ENCODE data around the gene NEDD4L. TPM values are rescaled to one million over a fixed set of nuclear protein-coding genes. Genes with fewer than 3 reads are reported as not detected.

NEDD4L gene
- total RNA-seq, 5 donors from 2014 or later (not counting 1 experiment from before 2014, with no cell fraction given): 4.4 to 10.7 (median 6.7) TPM

GRCh38 chr18:58418361-58418760, 374.3 kb downstream of the NEDD4L start:
- Mint-ChIP-seq H3K36me3 (no peaks in the 10 kb centered on the region), H3K4me1 (no peaks in the 10 kb centered on the region), H3K27ac (no peak overlapping the region), H3K9me3 (peaks cover 0 to 10% (median 0%) of the 10 kb centered on the region in 3 donors), H3K27me3 (peaks cover 3 to 6% of the 10 kb centered on the region in 2 donors), H3K4me3 (no peak overlapping the region)
- WGBS (ENCODE audit: insufficient coverage): no CpG with 5 or more reads among the region's 4 CpGs
- Histone ChIP-seq H3K36me3 (ENCODE audit: control insufficient read depth in 2 of 2, extremely low read depth in 1 of 2, insufficient read depth in 1 of 2, low read length in 1 of 2) (no peaks in the 10 kb centered on the region), H3K4me1 (ENCODE audit: control insufficient read depth in 1 of 2, extremely low read depth in 1 of 2, insufficient read depth in 2 of 2, low read length in 2 of 2) (no peaks in the 10 kb centered on the region), H3K27me3 (replicated peaks in 1 of 2; ENCODE audit: control insufficient read depth in 2 of 2, extremely low read depth in 1 of 2, insufficient read depth in 2 of 2, low read length in 1 of 2) (peaks cover 0 to 9% of the 10 kb centered on the region in 2 experiments), H3K27ac (ENCODE audit: low read length) (no peak overlapping the region), H3K9me3 (no peaks in the 10 kb centered on the region), H3K4me3 (ENCODE audit: control insufficient read depth in 1 of 2, extremely low read depth in 1 of 2, low read length in 1 of 2) (no peak overlapping the region)
- ATAC-seq (replicated peaks in 1 of 4): no peak
- POLR2A ChIA-PET: no interaction called here
- no peak for DNase-seq
- CTCF ChIA-PET: no interaction called here

DNA sequence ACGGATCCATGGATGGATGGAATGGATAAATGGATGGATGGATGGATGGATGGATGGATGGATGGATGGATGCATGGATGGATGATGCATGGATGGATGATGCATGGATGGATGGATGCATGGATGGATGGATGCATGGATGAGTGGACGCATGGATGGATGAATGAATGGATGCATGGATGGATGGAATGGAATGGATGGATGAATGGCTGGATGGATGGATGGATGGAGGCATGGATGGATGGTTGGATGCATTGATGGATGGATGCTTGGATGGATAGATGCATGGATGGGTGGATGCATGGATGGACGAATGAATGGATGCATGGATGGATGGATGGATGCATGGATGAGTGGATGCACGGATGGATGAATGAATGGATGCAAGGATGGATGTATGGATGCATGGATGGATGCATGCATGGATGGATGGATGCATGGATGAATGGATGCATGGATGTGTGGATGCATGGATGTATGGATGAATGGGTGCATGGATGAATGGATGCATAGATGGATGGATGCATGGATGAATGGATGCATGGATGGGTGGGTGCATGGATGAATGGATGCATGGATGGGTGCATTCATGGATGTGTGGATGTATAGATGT, 375.7 kb downstream of the NEDD4L start:
- no peaks in the 10 kb centered on the region for H3K36me3 Mint-ChIP-seq
- H3K4me3 ChIP-seq (ENCODE audit: control insufficient read depth in 1 of 2, extremely low read depth in 1 of 2, low read length in 1 of 2): no peak overlapping the region
- no peak overlapping the region for H3K27ac Mint-ChIP-seq
- no peak overlapping the region for H3K4me3 Mint-ChIP-seq
- WGBS (ENCODE audit: insufficient coverage): 54% methylated on average over 4 of the region's 4 CpGs
- no peaks in the 10 kb centered on the region for H3K4me1 ChIP-seq (ENCODE audit: control insufficient read depth in 1 of 2, extremely low read depth in 1 of 2, insufficient read depth in 2 of 2, low read length in 2 of 2)
- no peaks in the 10 kb centered on the region for H3K4me1 Mint-ChIP-seq
- H3K9me3 Mint-ChIP-seq: peaks cover 0 to 10% (median 0%) of the 10 kb centered on the region in 3 donors
- POLR2A ChIA-PET: no interaction called here
- H3K9me3 ChIP-seq: no peaks in the 10 kb centered on the region
- DNase-seq (no peak), ATAC-seq (replicated peaks in 1 of 4) (no peak)
- CTCF ChIA-PET: no interaction called here
- no peak overlapping the region for H3K27ac ChIP-seq (ENCODE audit: low read length)
- peaks cover 3 to 8% of the 10 kb centered on the region in 2 donors for H3K27me3 Mint-ChIP-seq
- H3K27me3 ChIP-seq (replicated peaks in 1 of 2; ENCODE audit: control insufficient read depth in 2 of 2, extremely low read depth in 1 of 2, insufficient read depth in 2 of 2, low read length in 1 of 2): peaks cover 0 to 9% of the 10 kb centered on the region in 2 experiments
- no peaks in the 10 kb centered on the region for H3K36me3 ChIP-seq (ENCODE audit: control insufficient read depth in 2 of 2, extremely low read depth in 1 of 2, insufficient read depth in 1 of 2, low read length in 1 of 2)

DNA sequence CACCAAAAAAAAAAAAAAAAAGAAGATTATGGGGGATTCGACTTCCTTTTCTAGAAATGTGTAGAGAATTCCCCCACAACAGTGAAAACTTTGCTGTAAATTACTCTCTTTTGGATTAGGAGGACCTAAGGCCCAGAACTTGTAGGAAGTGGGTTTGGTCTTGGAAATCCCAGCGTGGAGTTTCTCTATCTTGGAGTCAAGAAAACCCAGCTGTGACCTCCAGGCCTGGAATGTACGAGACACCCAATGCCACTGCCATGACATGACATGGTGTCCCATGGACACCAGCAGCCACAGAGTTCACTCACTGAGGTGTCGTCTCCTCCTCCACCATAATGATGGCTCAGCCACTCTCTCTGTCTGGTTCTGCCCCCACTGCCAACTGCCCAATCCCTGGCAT, 382.6 kb downstream of the NEDD4L start:
- CTCF ChIA-PET: interaction anchor here in 1 of 2 donors (0.7 to 0.8 kb wide), 2 partner anchors 33 to 68 kb away, joined by 4 read pairs; no protein-coding TSS in a partner anchor

GRCh38 chr18:58427321-58427720, 383.3 kb downstream of the NEDD4L start:
- no CpG with 5 or more reads among the region's 5 CpGs for WGBS (ENCODE audit: insufficient coverage)

More for the DNA sequence above, 382.6 kb downstream of the NEDD4L start:
- H3K9me3 ChIP-seq: no peaks in the 10 kb centered on the region
- peaks cover 0 to 5% of the 10 kb centered on the region in 2 experiments for H3K27me3 ChIP-seq (replicated peaks in 1 of 2; ENCODE audit: control insufficient read depth in 2 of 2, extremely low read depth in 1 of 2, insufficient read depth in 2 of 2, low read length in 1 of 2)
- no peak overlapping the region for H3K27ac ChIP-seq (ENCODE audit: low read length)
- no peaks in the 10 kb centered on the region for H3K4me1 ChIP-seq (ENCODE audit: control insufficient read depth in 1 of 2, extremely low read depth in 1 of 2, insufficient read depth in 2 of 2, low read length in 2 of 2)
- 87% methylated on average over 2 of the region's 4 CpGs for WGBS (ENCODE audit: insufficient coverage)
- H3K27ac Mint-ChIP-seq: no peak overlapping the region
- ATAC-seq (replicated peaks in 1 of 4) (no peak), DNase-seq (no peak)
- H3K36me3 ChIP-seq (ENCODE audit: control insufficient read depth in 2 of 2, extremely low read depth in 1 of 2, insufficient read depth in 1 of 2, low read length in 1 of 2): no peaks in the 10 kb centered on the region
- H3K36me3 Mint-ChIP-seq: no peaks in the 10 kb centered on the region
- peaks cover 0 to 6% of the 10 kb centered on the region in 2 donors for H3K27me3 Mint-ChIP-seq
- no peaks in the 10 kb centered on the region for H3K9me3 Mint-ChIP-seq
- POLR2A ChIA-PET: interaction anchor here in 1 of 2 donors (0.7 kb wide), 2 partner anchors 40 to 460 kb away, joined by 7 read pairs; no protein-coding TSS in a partner anchor
- H3K4me1 Mint-ChIP-seq: no peaks in the 10 kb centered on the region
- H3K4me3 ChIP-seq (ENCODE audit: control insufficient read depth in 1 of 2, extremely low read depth in 1 of 2, low read length in 1 of 2): no peak overlapping the region
- H3K4me3 Mint-ChIP-seq: no peak overlapping the region

DNA sequence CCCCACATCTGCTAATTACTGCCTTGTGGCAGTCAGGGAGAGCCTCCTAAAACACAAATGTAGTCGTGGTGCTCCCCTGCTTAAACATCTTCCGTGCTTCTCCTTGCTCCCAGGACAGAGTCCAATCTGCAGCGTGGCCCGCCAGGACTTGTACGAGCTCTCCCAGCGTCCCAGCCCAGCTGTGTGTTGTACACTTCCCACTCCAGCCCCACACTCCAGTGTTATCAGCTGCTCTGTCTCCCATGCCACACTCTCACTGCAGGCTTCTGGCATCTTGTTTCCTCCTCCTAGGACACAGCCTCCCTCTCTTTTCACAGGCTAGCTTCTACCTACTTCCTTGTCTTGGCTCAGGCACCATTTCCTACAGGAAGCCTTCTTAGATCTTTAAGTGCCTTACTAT, 385.4 kb downstream of the NEDD4L start:
- no peaks in the 10 kb centered on the region for H3K4me1 Mint-ChIP-seq
- H3K27ac ChIP-seq (ENCODE audit: low read length): no peak overlapping the region
- CTCF ChIA-PET: no interaction called here
- no peak overlapping the region for H3K27ac Mint-ChIP-seq
- H3K27me3 Mint-ChIP-seq: no peaks in the 10 kb centered on the region
- POLR2A ChIA-PET: no interaction called here
- no peaks in the 10 kb centered on the region for H3K36me3 Mint-ChIP-seq
- H3K27me3 ChIP-seq (replicated peaks in 1 of 2; ENCODE audit: control insufficient read depth in 2 of 2, extremely low read depth in 1 of 2, insufficient read depth in 2 of 2, low read length in 1 of 2): peaks cover 0 to 3% of the 10 kb centered on the region in 2 experiments
- H3K36me3 ChIP-seq (ENCODE audit: control insufficient read depth in 2 of 2, extremely low read depth in 1 of 2, insufficient read depth in 1 of 2, low read length in 1 of 2): no peaks in the 10 kb centered on the region
- H3K4me1 ChIP-seq (ENCODE audit: control insufficient read depth in 1 of 2, extremely low read depth in 1 of 2, insufficient read depth in 2 of 2, low read length in 2 of 2): no peaks in the 10 kb centered on the region
- H3K9me3 Mint-ChIP-seq: no peaks in the 10 kb centered on the region
- ATAC-seq (replicated peaks in 1 of 4) (no peak), DNase-seq (no peak)
- H3K9me3 ChIP-seq: no peaks in the 10 kb centered on the region
- H3K4me3 ChIP-seq (ENCODE audit: control insufficient read depth in 1 of 2, extremely low read depth in 1 of 2, low read length in 1 of 2): no peak overlapping the region
- H3K4me3 Mint-ChIP-seq: no peak overlapping the region
- WGBS (ENCODE audit: insufficient coverage): 77% methylated on average over 6 of the region's 6 CpGs

More at GRCh38 chr18:58427321-58427720, 383.3 kb downstream of the NEDD4L start:
- Mint-ChIP-seq H3K27me3 (peaks cover 0 to 6% of the 10 kb centered on the region in 2 donors), H3K9me3 (no peaks in the 10 kb centered on the region), H3K4me3 (no peak overlapping the region), H3K36me3 (no peaks in the 10 kb centered on the region), H3K27ac (no peak overlapping the region), H3K4me1 (no peaks in the 10 kb centered on the region)
- no peaks in the 10 kb centered on the region for H3K9me3 ChIP-seq
- no peaks in the 10 kb centered on the region for H3K4me1 ChIP-seq (ENCODE audit: control insufficient read depth in 1 of 2, extremely low read depth in 1 of 2, insufficient read depth in 2 of 2, low read length in 2 of 2)
- ATAC-seq (replicated peaks in 1 of 4) (no peak), DNase-seq (no peak)
- ChIA-PET POLR2A (no interaction called here), CTCF (interaction anchor here in 1 of 2 donors (0.8 kb wide), 1 partner anchor 33 kb away, joined by 4 read pairs; no protein-coding TSS in a partner anchor)
- H3K27me3 ChIP-seq (replicated peaks in 1 of 2; ENCODE audit: control insufficient read depth in 2 of 2, extremely low read depth in 1 of 2, insufficient read depth in 2 of 2, low read length in 1 of 2): peaks cover 0 to 5% of the 10 kb centered on the region in 2 experiments
- H3K4me3 ChIP-seq (ENCODE audit: control insufficient read depth in 1 of 2, extremely low read depth in 1 of 2, low read length in 1 of 2): no peak overlapping the region
- H3K36me3 ChIP-seq (ENCODE audit: control insufficient read depth in 2 of 2, extremely low read depth in 1 of 2, insufficient read depth in 1 of 2, low read length in 1 of 2): no peaks in the 10 kb centered on the region
- no peak overlapping the region for H3K27ac ChIP-seq (ENCODE audit: low read length)

GRCh38 chr18:58431215-58431614, 387.2 kb downstream of the NEDD4L start:
- H3K4me1 ChIP-seq (ENCODE audit: control insufficient read depth in 1 of 2, extremely low read depth in 1 of 2, insufficient read depth in 2 of 2, low read length in 2 of 2): no peaks in the 10 kb centered on the region
- no peaks in the 10 kb centered on the region for H3K36me3 ChIP-seq (ENCODE audit: control insufficient read depth in 2 of 2, extremely low read depth in 1 of 2, insufficient read depth in 1 of 2, low read length in 1 of 2)
- Mint-ChIP-seq H3K27ac (no peak overlapping the region), H3K4me1 (no peaks in the 10 kb centered on the region), H3K9me3 (no peaks in the 10 kb centered on the region), H3K36me3 (no peaks in the 10 kb centered on the region), H3K4me3 (no peak overlapping the region), H3K27me3 (no peaks in the 10 kb centered on the region)
- DNase-seq (no peak), ATAC-seq (replicated peaks in 1 of 4) (no peak)
- 63% methylated on average over 5 of the region's 5 CpGs for WGBS (ENCODE audit: insufficient coverage)
- POLR2A ChIA-PET: interaction anchor here in 1 of 2 donors (0.5 kb wide), 1 partner anchor 388 kb away, joined by 3 read pairs; no protein-coding TSS in a partner anchor
- H3K27me3 ChIP-seq (replicated peaks in 1 of 2; ENCODE audit: control insufficient read depth in 2 of 2, extremely low read depth in 1 of 2, insufficient read depth in 2 of 2, low read length in 1 of 2): no peaks in the 10 kb centered on the region
- CTCF ChIA-PET: interaction anchor here in 1 of 2 donors (0.7 kb wide), 1 partner anchor 249 kb away, joined by 4 read pairs; no protein-coding TSS in a partner anchor
- no peak overlapping the region for H3K4me3 ChIP-seq (ENCODE audit: control insufficient read depth in 1 of 2, extremely low read depth in 1 of 2, low read length in 1 of 2)
- H3K27ac ChIP-seq (ENCODE audit: low read length): no peak overlapping the region
- no peaks in the 10 kb centered on the region for H3K9me3 ChIP-seq

Data from T-cell (primary cell).